ENCODE data around the gene MBP.

MBP gene

GRCh38 chr18:77044866-77045664 lies 87.5 kb downstream of the MBP start:
- Mint-ChIP-seq H3K4me1 (peaks cover 38% of the 10 kb centered on the region), H3K36me3 (peaks cover 35% of the 10 kb centered on the region), H3K27ac (peak overlapping the region; percentile 77), H3K9me3 (no peaks in the 10 kb centered on the region), H3K4me3 (no peak overlapping the region)
- no peak for DNase-seq (ENCODE audit: low spot score in 2 of 2)
- peak; percentile 21 for ATAC-seq

GRCh38 chr18:77043541-77044280 lies 88.9 kb downstream of the MBP start:
- DNase-seq (ENCODE audit: low spot score in 2 of 2), result no peak
- Mint-ChIP-seq H3K36me3 (peaks cover 35% of the 10 kb centered on the region), H3K27ac (peak overlapping the region; percentile 62), H3K4me3 (no peak overlapping the region), H3K4me1 (peaks cover 50% of the 10 kb centered on the region), H3K9me3 (no peaks in the 10 kb centered on the region)
- ATAC-seq, result no peak

DNA sequence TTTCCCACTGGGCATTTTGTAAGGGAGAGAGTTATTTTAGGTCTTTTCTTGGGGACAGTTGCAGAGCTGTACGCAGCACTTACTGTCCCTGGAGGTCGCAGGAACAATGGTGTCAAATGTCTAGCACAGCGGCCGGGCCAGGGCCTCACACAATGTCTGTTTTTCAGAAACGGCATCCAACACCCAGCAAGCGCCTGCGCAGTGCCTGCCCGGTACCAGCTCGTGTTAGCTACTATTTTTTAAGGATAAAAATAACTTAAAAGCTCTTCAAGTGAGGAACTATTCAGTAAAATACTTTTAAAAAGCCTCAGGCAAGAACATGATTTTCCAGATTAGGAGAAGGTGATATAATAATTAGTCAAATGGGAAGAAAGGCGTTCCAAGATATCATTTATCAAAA lies 90.0 kb downstream of the MBP start:
- Mint-ChIP-seq H3K9me3 (no peaks in the 10 kb centered on the region), H3K4me3 (no peak overlapping the region), H3K4me1 (peaks cover 48% of the 10 kb centered on the region), H3K36me3 (peaks cover 34% of the 10 kb centered on the region), H3K27ac (no peak overlapping the region)
- DNase-seq (ENCODE audit: low spot score in 2 of 2) (no peak), ATAC-seq (no peak)

DNA sequence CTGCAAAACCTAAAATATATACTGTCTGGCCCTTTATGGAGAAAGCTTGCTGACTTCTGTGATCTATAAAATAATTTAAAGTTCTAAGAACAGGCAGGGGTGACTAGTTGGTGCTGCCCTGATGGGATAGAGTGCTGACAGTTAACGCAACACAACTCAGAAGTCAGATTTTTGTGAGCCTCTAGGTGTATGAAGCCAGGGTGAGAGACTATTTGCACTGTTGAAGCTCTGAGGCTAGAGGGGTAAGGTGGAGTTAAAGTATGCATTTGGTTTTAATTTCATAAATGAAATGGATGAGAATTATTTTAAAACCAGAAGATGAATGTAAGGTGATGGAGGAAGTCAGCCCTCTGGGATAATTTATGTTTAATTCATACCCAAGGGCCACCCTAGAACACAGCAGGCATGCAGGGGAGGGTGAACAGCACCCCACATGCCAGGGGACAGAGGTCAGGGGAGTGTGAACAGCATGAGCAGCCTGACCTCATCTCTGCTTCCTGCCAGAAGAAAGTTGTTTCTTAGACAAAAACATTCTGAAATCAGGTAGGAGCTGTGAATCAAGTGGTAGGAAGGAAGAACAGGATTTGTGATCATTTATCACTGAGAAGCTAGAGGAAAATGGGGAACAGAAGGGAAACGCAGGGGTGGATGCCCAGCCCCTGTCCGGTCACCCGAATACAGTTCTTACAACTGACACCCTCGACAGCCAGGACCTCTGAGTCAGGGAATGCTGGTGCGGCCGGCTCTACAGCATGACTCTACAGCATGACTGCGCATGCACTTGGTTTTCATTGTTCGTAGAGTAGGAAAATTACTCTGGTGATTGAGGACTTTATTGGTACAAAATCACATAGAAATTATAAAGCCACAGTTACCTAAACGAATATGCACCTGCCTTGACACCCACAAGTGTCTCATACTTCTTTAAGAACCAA lies 93.1 kb downstream of the MBP start:
- DNase-seq (ENCODE audit: low spot score in 2 of 2) (no peak), ATAC-seq (peak; percentile 54)
- Mint-ChIP-seq H3K36me3 (peaks cover 26% of the 10 kb centered on the region), H3K9me3 (no peaks in the 10 kb centered on the region), H3K27ac (peak overlapping the region; percentile 53), H3K4me3 (no peak overlapping the region), H3K4me1 (peaks cover 54% of the 10 kb centered on the region)

- H3K27ac Mint-ChIP-seq, result no peak overlapping the region
- no peak for DNase-seq (ENCODE audit: low spot score in 2 of 2)
These were observed 94.3 kb downstream of the MBP start for GRCh38 chr18:77038182-77038858.

DNA sequence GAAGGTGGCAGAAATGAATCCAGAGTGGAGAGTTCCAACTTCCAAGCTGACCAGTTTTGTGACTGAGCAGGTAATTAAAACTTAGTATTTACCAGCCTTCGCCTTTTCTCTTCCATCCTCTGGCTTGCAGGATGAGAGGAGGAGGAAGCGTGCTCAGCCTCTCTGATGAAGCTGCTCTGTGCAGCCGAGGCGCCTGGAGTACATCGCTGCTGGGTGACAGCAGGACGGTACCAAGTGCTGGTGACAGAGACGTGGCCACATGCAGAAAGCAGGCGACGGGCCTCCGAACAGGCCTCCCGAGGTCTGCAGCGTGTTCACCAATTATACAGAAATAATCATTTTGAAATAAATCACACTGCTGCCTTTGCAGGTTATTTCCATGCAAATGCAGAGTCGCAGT lies 95.0 kb downstream of the MBP start:
- Mint-ChIP-seq H3K9me3 (no peaks in the 10 kb centered on the region), H3K4me1 (peaks cover 57% of the 10 kb centered on the region), H3K27ac (peak overlapping the region; percentile 29), H3K36me3 (peaks cover 15% of the 10 kb centered on the region), H3K4me3 (no peak overlapping the region)
- ATAC-seq, result no peak
- no peak for DNase-seq (ENCODE audit: low spot score in 2 of 2)

More at GRCh38 chr18:77038182-77038858, 94.3 kb downstream of the MBP start:
- H3K4me1 Mint-ChIP-seq, result peaks cover 53% of the 10 kb centered on the region
- H3K9me3 Mint-ChIP-seq, result no peaks in the 10 kb centered on the region
- H3K4me3 Mint-ChIP-seq, result no peak overlapping the region
- H3K36me3 Mint-ChIP-seq, result peaks cover 17% of the 10 kb centered on the region
- ATAC-seq, result no peak

DNA sequence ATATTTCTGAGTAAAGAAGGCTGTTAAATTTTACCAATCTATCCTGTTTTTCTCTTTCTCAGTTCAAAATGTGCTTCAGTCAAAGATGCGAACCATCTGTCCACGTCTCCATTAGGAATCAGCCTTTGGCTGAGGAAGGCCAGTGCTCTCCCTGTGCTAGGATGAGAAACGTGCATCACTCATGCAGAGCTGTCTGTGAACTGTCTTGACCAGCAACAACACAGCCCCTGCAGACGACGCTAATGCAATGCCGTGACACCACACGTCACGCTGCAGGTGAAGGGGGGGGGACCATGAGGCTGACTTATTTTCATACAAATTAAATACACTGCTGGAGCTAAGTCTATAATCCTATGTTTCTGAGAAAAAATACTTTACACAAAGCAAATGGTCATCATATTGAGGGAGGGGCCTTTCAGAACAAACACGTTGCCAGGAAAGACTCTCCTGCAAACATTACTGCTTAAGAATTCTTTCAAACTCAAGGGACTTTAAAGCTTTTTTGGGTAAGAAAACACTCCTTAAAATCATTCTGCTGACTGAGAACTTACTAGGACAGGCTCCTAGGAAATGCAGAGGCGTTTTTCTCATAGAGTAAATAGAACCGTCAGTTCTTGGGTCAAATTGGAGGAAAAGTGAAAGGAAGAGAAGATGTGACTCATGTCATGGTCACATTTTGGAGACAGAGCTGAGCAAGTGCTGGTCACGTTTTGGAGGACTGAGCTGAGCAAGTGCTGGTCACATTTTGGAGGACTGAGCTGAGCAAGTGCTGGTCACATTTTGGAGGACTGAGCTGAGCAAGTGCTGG lies 97.0 kb downstream of the MBP start:
- peak overlapping the region; percentile 74 for H3K27ac Mint-ChIP-seq
- DNase-seq (ENCODE audit: low spot score in 2 of 2), result no peak
- peaks cover 74% of the 10 kb centered on the region for H3K4me1 Mint-ChIP-seq
- peaks cover 15% of the 10 kb centered on the region for H3K36me3 Mint-ChIP-seq
- H3K9me3 Mint-ChIP-seq, result no peaks in the 10 kb centered on the region
- H3K4me3 Mint-ChIP-seq, result no peak overlapping the region
- ATAC-seq, result no peak

DNA sequence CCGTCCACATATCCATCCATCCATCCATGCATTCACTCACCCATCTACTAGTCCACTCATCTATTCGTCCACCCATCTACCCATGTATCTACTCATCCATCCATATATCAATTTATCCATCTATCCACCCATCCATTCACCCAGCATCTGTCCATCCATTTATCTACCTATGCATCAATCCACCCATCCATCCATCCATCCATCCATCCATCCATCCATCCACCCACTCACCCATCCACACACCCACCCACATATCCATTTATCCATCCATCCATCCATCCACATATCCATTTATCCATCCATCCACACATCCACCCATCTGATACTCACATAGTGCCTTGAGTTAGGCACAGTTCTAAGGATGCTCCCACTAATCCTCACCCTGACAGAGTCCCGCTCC lies 99.0 kb downstream of the MBP start:
- H3K4me3 Mint-ChIP-seq, result no peak overlapping the region
- peaks cover 15% of the 10 kb centered on the region for H3K36me3 Mint-ChIP-seq
- DNase-seq (ENCODE audit: low spot score in 2 of 2) (no peak), ATAC-seq (no peak)
- H3K9me3 Mint-ChIP-seq, result no peaks in the 10 kb centered on the region
- peaks cover 68% of the 10 kb centered on the region for H3K4me1 Mint-ChIP-seq
- H3K27ac Mint-ChIP-seq, result no peak overlapping the region

- H3K36me3 Mint-ChIP-seq, result peaks cover 20% of the 10 kb centered on the region
- no peak overlapping the region for H3K4me3 Mint-ChIP-seq
- H3K9me3 Mint-ChIP-seq, result no peaks in the 10 kb centered on the region
- H3K27ac Mint-ChIP-seq, result peak overlapping the region; percentile 78
- peaks cover 60% of the 10 kb centered on the region for H3K4me1 Mint-ChIP-seq
- DNase-seq (ENCODE audit: low spot score in 2 of 2) (no peak), ATAC-seq (peak; percentile 39)
These were observed 100.3 kb downstream of the MBP start for GRCh38 chr18:77032181-77032701.

DNA sequence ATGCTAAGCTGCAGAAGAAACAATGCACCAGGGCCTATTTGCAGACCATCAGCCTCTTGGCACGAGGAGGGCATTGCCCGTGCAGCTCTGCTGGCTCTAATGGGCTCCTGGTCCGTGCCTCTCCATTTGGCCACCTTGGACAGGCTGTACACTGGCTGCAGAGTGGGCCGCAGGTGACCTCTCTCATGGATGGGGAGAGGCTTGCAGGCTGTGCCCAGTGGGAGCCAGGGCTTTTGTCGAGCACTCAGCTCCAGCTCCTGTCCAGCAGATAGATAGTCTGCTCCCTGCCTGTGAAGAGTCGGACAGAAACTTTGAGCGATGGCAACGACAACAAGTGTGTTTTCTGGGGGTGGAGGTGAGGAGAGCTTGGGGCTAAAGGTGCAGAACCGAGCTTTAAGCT lies 100.9 kb downstream of the MBP start:
- ATAC-seq, result no peak
- Mint-ChIP-seq H3K4me1 (peaks cover 58% of the 10 kb centered on the region), H3K27ac (peak overlapping the region; percentile 78), H3K4me3 (no peak overlapping the region), H3K9me3 (no peaks in the 10 kb centered on the region), H3K36me3 (peaks cover 23% of the 10 kb centered on the region)
- DNase-seq (ENCODE audit: low spot score in 2 of 2), result no peak

GRCh38 chr18:77030201-77030600 lies 102.4 kb downstream of the MBP start:
- H3K36me3 Mint-ChIP-seq, result peaks cover 30% of the 10 kb centered on the region

GRCh38 chr18:77025831-77026363 lies 106.7 kb downstream of the MBP start:
- peaks cover 54% of the 10 kb centered on the region for H3K36me3 Mint-ChIP-seq
- no peak overlapping the region for H3K4me3 Mint-ChIP-seq
- DNase-seq (ENCODE audit: low spot score in 2 of 2) (no peak), ATAC-seq (no peak)
- H3K9me3 Mint-ChIP-seq, result no peaks in the 10 kb centered on the region
- peaks cover 28% of the 10 kb centered on the region for H3K4me1 Mint-ChIP-seq
- H3K27ac Mint-ChIP-seq, result no peak overlapping the region

More at GRCh38 chr18:77030201-77030600, 102.4 kb downstream of the MBP start:
- H3K27ac Mint-ChIP-seq, result peak overlapping the region; percentile 78
- no peaks in the 10 kb centered on the region for H3K9me3 Mint-ChIP-seq
- no peak overlapping the region for H3K4me3 Mint-ChIP-seq
- DNase-seq (ENCODE audit: low spot score in 2 of 2) (no peak), ATAC-seq (no peak)
- peaks cover 55% of the 10 kb centered on the region for H3K4me1 Mint-ChIP-seq

GRCh38 chr18:77025123-77025522 lies 107.5 kb downstream of the MBP start:
- no peak overlapping the region for H3K27ac Mint-ChIP-seq
- H3K36me3 Mint-ChIP-seq, result peaks cover 54% of the 10 kb centered on the region
- H3K9me3 Mint-ChIP-seq, result no peaks in the 10 kb centered on the region
- peaks cover 27% of the 10 kb centered on the region for H3K4me1 Mint-ChIP-seq
- H3K4me3 Mint-ChIP-seq, result no peak overlapping the region
- DNase-seq (ENCODE audit: low spot score in 2 of 2) (no peak), ATAC-seq (no peak)

DNA sequence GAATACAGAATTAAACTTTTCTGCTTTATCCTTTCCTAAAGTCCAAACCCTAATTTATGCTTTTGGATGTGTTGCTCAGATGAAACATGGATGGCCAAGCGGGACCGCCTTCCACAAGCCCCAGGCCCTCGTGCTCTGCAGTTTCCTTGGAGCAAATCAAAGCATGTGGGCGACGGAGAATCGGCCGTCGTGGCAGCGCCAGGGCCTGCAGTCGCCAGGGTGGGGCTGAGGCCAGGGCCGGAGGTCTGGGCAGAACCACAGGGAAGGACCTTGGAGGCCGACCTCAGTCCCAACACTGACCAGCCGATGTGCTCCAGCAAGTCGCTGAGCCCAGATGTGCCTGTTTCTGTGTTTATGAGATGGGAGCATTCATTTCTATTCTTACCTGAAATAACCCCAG lies 108.1 kb downstream of the MBP start:
- no peak for DNase-seq (ENCODE audit: low spot score in 2 of 2)
- no peak overlapping the region for H3K27ac Mint-ChIP-seq
- H3K9me3 Mint-ChIP-seq, result no peaks in the 10 kb centered on the region
- H3K4me1 Mint-ChIP-seq, result peaks cover 28% of the 10 kb centered on the region
- H3K36me3 Mint-ChIP-seq, result peaks cover 55% of the 10 kb centered on the region
- ATAC-seq, result no peak
- H3K4me3 Mint-ChIP-seq, result no peak overlapping the region
